IMR-90 (cell line): ENCODE data around the gene ACO1. TPM values are rescaled to one million over a fixed set of nuclear protein-coding genes. Genes with fewer than 3 reads are reported as not detected.

ENCODE experiments used
- ATAC-seq: fragments of 200-7000 bp; cut with Tn5 transposase; 2 replicates; pipeline ENCODE4 v1.9.1; 2020; ENCODE audit warnings: low read depth, mild to moderate bottlenecking, moderate library complexity
- BruUV-seq: library from RNA; stranded (reverse); fragments of 400-500 nt; replicated peaks from 2 replicates; lab custom pipeline; 2021; lab: Mats Ljungman, UMichigan
- CTCF ChIA-PET: fragments of 300-600 bp; formaldehyde crosslinking; extraction: SDS; loops from one replicate; lab custom pipeline; 2021; ENCODE audit warnings: antibody characterized with exemption; lab: Yijun Ruan, JAX
- POLR2A ChIA-PET: fragments of 300-600 bp; sonication (Branson Sonifier 250); formaldehyde crosslinking; loops from one replicate; lab custom pipeline; 2022; ENCODE audit warnings: antibody characterized with exemption; ENCODE audit not compliant: unreplicated experiment; lab: Charles Lee
- DNase-seq: peaks from one replicate; pipeline ENCODE4 v3.0.0; 2013
- H2AFZ ChIP-seq: replicated peaks from 2 replicates; pipeline ENCODE3; 2013; ENCODE audit warnings: low read length, mild to moderate bottlenecking; ENCODE audit not compliant: poor library complexity
- H2AK5ac ChIP-seq: 2 replicates; pipeline ENCODE4 v1.6.1; 2013; ENCODE audit warnings: low read depth, low read length, inconsistent platforms
- H2AK9ac ChIP-seq: replicated peaks from 2 replicates; pipeline ENCODE3; 2013; ENCODE audit warnings: mild to moderate bottlenecking, low read depth, low read length, moderate library complexity; ENCODE audit not compliant: poor library complexity
- H2BK120ac ChIP-seq: 2 replicates; pipeline ENCODE4 v1.6.1; 2013; ENCODE audit warnings: low read depth, low read length, inconsistent platforms
- H2BK15ac ChIP-seq: 3 replicates; pipeline ENCODE4 v1.6.1; 2013; ENCODE audit warnings: low read depth, low read length, inconsistent platforms
- H2BK20ac ChIP-seq: 2 replicates; pipeline ENCODE4 v1.6.1; 2013; ENCODE audit warnings: low read depth, mild to moderate bottlenecking, inconsistent platforms, low read length, moderate library complexity
- H2BK5ac ChIP-seq: 2 replicates; pipeline ENCODE4 v1.6.1; 2013; ENCODE audit warnings: mild to moderate bottlenecking, low read depth, low read length, inconsistent platforms; ENCODE audit not compliant: poor library complexity, severe bottlenecking
- H3K14ac ChIP-seq: replicated peaks from 2 replicates; pipeline ENCODE4 v1.6.1; 2013; ENCODE audit warnings: low read depth, low read length, inconsistent platforms
- H3K18ac ChIP-seq: 2 replicates; pipeline ENCODE4 v1.6.1; 2013; ENCODE audit warnings: low read depth, low read length, control low read depth
- H3K23ac ChIP-seq: 2 replicates; pipeline ENCODE4 v1.6.1; 2013; ENCODE audit warnings: low read depth, low read length, inconsistent platforms
- H3K27ac ChIP-seq: 2 replicates; pipeline ENCODE4 v1.5.1; 2013; ENCODE audit warnings: mild to moderate bottlenecking, control low read depth, low read length; ENCODE audit not compliant: insufficient read depth
- H3K27me3 ChIP-seq: 2 replicates; pipeline ENCODE4 v1.6.1; 2013; ENCODE audit warnings: low read length; ENCODE audit not compliant: control insufficient read depth, insufficient read depth
- H3K36me3 ChIP-seq: 2 replicates; pipeline ENCODE4 v1.6.1; 2013; ENCODE audit warnings: low read length, mixed read lengths; ENCODE audit not compliant: control insufficient read depth, insufficient read depth
- H3K4ac ChIP-seq: 2 replicates; pipeline ENCODE4 v1.6.1; 2013; ENCODE audit warnings: low read depth, low read length, inconsistent platforms
- H3K4me1 ChIP-seq: 2 replicates; pipeline ENCODE4 v1.6.1; 2013; ENCODE audit warnings: low read length, mixed read lengths; ENCODE audit not compliant: control insufficient read depth, insufficient read depth
- H3K4me2 ChIP-seq: 2 replicates; pipeline ENCODE4 v1.6.1; 2013; ENCODE audit warnings: low read depth, mild to moderate bottlenecking, control low read depth, low read length, moderate library complexity
- H3K4me3 ChIP-seq: 2 replicates; pipeline ENCODE4 v1.5.1; 2013; ENCODE audit warnings: low read depth, mild to moderate bottlenecking, control low read depth, low read length, moderate library complexity; ENCODE audit not compliant: insufficient read depth
- H3K56ac ChIP-seq: 2 replicates; pipeline ENCODE4 v1.6.1; 2013; ENCODE audit warnings: low read length, inconsistent platforms; ENCODE audit not compliant: insufficient read depth; ENCODE audit errors: extremely low read depth
- H3K79me1 ChIP-seq, 2 experiments: 2 replicates each; pipeline ENCODE4 v1.6.1; 2013; ENCODE audit warnings: low read length in 2 of 2, inconsistent platforms in 1 of 2, low read depth in 1 of 2
- H3K9ac ChIP-seq: 2 replicates; pipeline ENCODE4 v1.6.1; 2013; ENCODE audit warnings: low read depth, low read length, control low read depth
- H3K9me1 ChIP-seq: 2 replicates; pipeline ENCODE4 v1.6.1; 2013; ENCODE audit warnings: low read length, inconsistent platforms; ENCODE audit not compliant: insufficient read depth
- H3K9me3 ChIP-seq: 2 replicates; pipeline ENCODE4 v1.6.1; 2013; ENCODE audit warnings: low read length; ENCODE audit not compliant: control insufficient read depth, insufficient read depth
- H4K20me1 ChIP-seq: 2 replicates; pipeline ENCODE4 v1.6.1; 2013; ENCODE audit warnings: low read length, inconsistent platforms; ENCODE audit not compliant: insufficient read depth
- H4K5ac ChIP-seq: 2 replicates; pipeline ENCODE4 v1.6.1; 2013; ENCODE audit warnings: mild to moderate bottlenecking, low read depth, low read length, control low read depth
- H4K8ac ChIP-seq, 2 experiments: 2 replicates each; pipeline ENCODE4 v1.6.1; 2013; ENCODE audit warnings: low read depth in 2 of 2, low read length in 2 of 2, control low read depth in 1 of 2, inconsistent platforms in 1 of 2
- H4K91ac ChIP-seq: 2 replicates; pipeline ENCODE4 v1.6.1; 2013; ENCODE audit warnings: low read depth, low read length, inconsistent platforms; ENCODE audit not compliant: insufficient read depth
- BHLHE40 ChIP-seq: fragments of 150-350 bp; IDR thresholded peaks from 2 replicates; pipeline ENCODE4 v1.6.1; 2016; ENCODE audit warnings: mild to moderate bottlenecking, low read depth, low read length
- CEBPB ChIP-seq: IDR thresholded peaks from 2 replicates; pipeline ENCODE4 v1.6.1; 2012; ENCODE audit warnings: low read depth, low read length, improper control_type of control experiment
- CHD1 ChIP-seq: IDR thresholded peaks from 2 replicates; pipeline ENCODE4 v1.6.1; 2012; ENCODE audit warnings: low read depth, low read length, improper control_type of control experiment
- FOS ChIP-seq: fragments of 150-350 bp; IDR thresholded peaks from 2 replicates; pipeline ENCODE4 v1.6.1; 2016; ENCODE audit warnings: low read depth, low read length
- MAFK ChIP-seq: IDR thresholded peaks from 2 replicates; pipeline ENCODE4 v1.6.1; 2012; ENCODE audit warnings: low read depth, low read length, improper control_type of control experiment
- MAZ ChIP-seq: IDR thresholded peaks from 2 replicates; pipeline ENCODE4 v1.6.1; 2012; ENCODE audit warnings: low read depth, mild to moderate bottlenecking, low read length, improper control_type of control experiment, moderate library complexity, borderline replicate concordance
- MXI1 ChIP-seq: IDR thresholded peaks from 2 replicates; pipeline ENCODE4 v1.6.1; 2012; ENCODE audit warnings: low read depth, mild to moderate bottlenecking, low read length, moderate library complexity, borderline replicate concordance
- NFE2L2 ChIP-seq: fragments of 150-350 bp; IDR thresholded peaks from 2 replicates; pipeline ENCODE4 v1.6.1; 2016; ENCODE audit warnings: low read depth, mild to moderate bottlenecking, low read length
- POLR2A ChIP-seq: IDR thresholded peaks from 2 replicates; pipeline ENCODE4 v1.6.1; 2012; ENCODE audit warnings: mild to moderate bottlenecking, low read depth, low read length
- RAD21 ChIP-seq: IDR thresholded peaks from 2 replicates; pipeline ENCODE4 v1.6.1; 2012; ENCODE audit warnings: low read length, improper control_type of control experiment
- RCOR1 ChIP-seq: IDR thresholded peaks from 2 replicates; pipeline ENCODE4 v1.6.1; 2012; ENCODE audit warnings: mild to moderate bottlenecking, low read length, improper control_type of control experiment; ENCODE audit not compliant: insufficient replicate concordance
- RFX5 ChIP-seq: IDR thresholded peaks from 2 replicates; pipeline ENCODE4 v1.8.0; 2012; ENCODE audit warnings: low read depth, mild to moderate bottlenecking, low read length, moderate library complexity
- SMC3 ChIP-seq: fragments of 150-350 bp; IDR thresholded peaks from 2 replicates; pipeline ENCODE4 v1.6.1; 2016; ENCODE audit warnings: low read depth, mild to moderate bottlenecking, antibody characterized with exemption, low read length, moderate library complexity
- dilution Hi-C: fragments of 300-500 bp; cut with HindIII; formaldehyde crosslinking; loops from one replicate; pipeline ENCODE4 v1.14.3; 2018; ENCODE audit warnings: low sequenced_read_pairs; ENCODE audit not compliant: unreplicated experiment
- in situ Hi-C: fragments of 300-500 bp; cut with MboI; formaldehyde crosslinking; loops from 3 replicates; pipeline ENCODE4 v1.14.3; 2019; ENCODE audit warnings: low sequenced_read_pairs, inconsistent platforms, mixed read lengths
- intact Hi-C: fragments of 100-400 bp; cut with micrococcal nuclease; formaldehyde crosslinking; loops from 2 replicates; pipeline ENCODE4 v1.10.0; 2022
- polyA plus RNA-seq, 3 experiments: library from polyadenylated mRNA; depleted of rRNA; stranded (reverse); fragments of >200 nt; gene quantifications; 2 replicates each; pipeline ENCODE4 v1.2.3, GENCODE V29; 2012; ENCODE audit warnings: low replicate concordance in 1 of 3
- total RNA-seq: library from RNA; depleted of rRNA; stranded (reverse); fragments of >200 nt; gene quantifications from 2 replicates; pipeline ENCODE4 v1.2.3, GENCODE V29; 2012
- TF ChIP-seq, protein P1 (sequence below): conservative IDR thresholded peaks from 2 replicates; pipeline ENCODE4 v1.5.1; 2012; ENCODE audit warnings: mild to moderate bottlenecking, low read depth, low read length, improper control_type of control experiment
- TF ChIP-seq, protein P2 (sequence below): fragments of 150-350 bp; IDR thresholded peaks from 2 replicates; pipeline ENCODE4 v1.6.1; 2017; ENCODE audit warnings: mild to moderate bottlenecking, antibody characterized with exemption, low read length, low read depth
- TF ChIP-seq, protein P3 (sequence below): fragments of 150-350 bp; IDR thresholded peaks from 2 replicates; pipeline ENCODE4 v1.6.1; 2016; ENCODE audit warnings: low read depth, mild to moderate bottlenecking, low read length, moderate library complexity, borderline replicate concordance

The ACO1 gene
- total and polyA plus RNA-seq, 2 of the 4 experiments (the other 2 are of a cell fraction): 85.9 to 158 TPM

DNA sequence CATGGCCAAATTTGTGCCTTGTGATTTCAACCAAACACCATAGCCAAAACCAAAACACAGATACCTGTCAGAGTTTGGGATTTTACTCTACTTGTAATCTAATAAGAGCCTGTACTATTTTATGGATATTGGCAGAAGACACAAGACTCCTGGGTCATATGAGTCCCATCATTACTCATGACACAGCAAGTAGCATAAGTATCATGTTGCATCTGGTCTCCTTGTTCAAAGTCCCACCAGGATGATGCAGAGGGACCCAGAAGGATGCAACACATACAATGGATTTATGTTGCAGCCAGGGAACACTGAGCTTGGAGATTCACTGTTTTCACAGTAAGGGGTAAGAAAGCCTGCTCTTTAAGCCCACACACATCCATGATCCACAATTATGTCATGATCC is 13.2 kb upstream of the ACO1 start:
- no peak overlapping the region for H2AFZ ChIP-seq
- in situ Hi-C loops: loop anchor here (5.0 kb wide), 1 partner anchor 596 kb away; no protein-coding TSS in a partner anchor
- ATAC-seq (no peak), DNase-seq (no peak)
- H3K36me3 ChIP-seq: no peaks in the 10 kb centered on the region
- H3K9ac ChIP-seq: no peak overlapping the region
- H3K14ac ChIP-seq: no peak overlapping the region
- H3K9me1 ChIP-seq: no peaks in the 10 kb centered on the region
- no peak overlapping the region for H2AK9ac ChIP-seq
- no peak overlapping the region for H2BK20ac ChIP-seq
- H4K8ac ChIP-seq: no peak overlapping the region
- no peaks in the 10 kb centered on the region for H3K27me3 ChIP-seq
- no peak overlapping the region for H2AK5ac ChIP-seq
- no peak overlapping the region for H2BK15ac ChIP-seq
- POLR2A ChIA-PET: no interaction called here
- peaks cover 2% of the 10 kb centered on the region; the same call in 1 of the 2 replicates for H3K9me3 ChIP-seq
- H2BK5ac ChIP-seq: no peak overlapping the region
- no peak overlapping the region for H3K4me2 ChIP-seq
- CTCF ChIA-PET: interaction anchor here (1.4 kb wide), 1 partner anchor 208 kb away, joined by 3 read pairs; no protein-coding TSS in a partner anchor
- no peak overlapping the region for H4K5ac ChIP-seq
- intact Hi-C loops: no loop called here
- no peak overlapping the region for H3K4me3 ChIP-seq
- H4K91ac ChIP-seq: no peak overlapping the region
- H3K18ac ChIP-seq: no peak overlapping the region
- no peak overlapping the region for H3K23ac ChIP-seq
- H3K27ac ChIP-seq: no peak overlapping the region
- no peaks in the 10 kb centered on the region for H3K4me1 ChIP-seq
- H3K79me1 ChIP-seq: no peaks in the 10 kb centered on the region
- no TSS peak for BruUV-seq
- H3K56ac ChIP-seq: no peak overlapping the region
- H3K4ac ChIP-seq: no peak overlapping the region
- no peaks in the 10 kb centered on the region for H4K20me1 ChIP-seq
- no peak overlapping the region for H2BK120ac ChIP-seq
- dilution Hi-C loops: no loop called here
- no peak for TF ChIP-seq POLR2A
- TF ChIP-seq FOS: no peak
- no peak for TF ChIP-seq SMC3
- TF ChIP-seq MXI1: no peak
- TF ChIP-seq CHD1: no peak
- no peak for TF ChIP-seq BHLHE40
- no peak for TF ChIP-seq CEBPB
- TF ChIP-seq, protein P1, sequence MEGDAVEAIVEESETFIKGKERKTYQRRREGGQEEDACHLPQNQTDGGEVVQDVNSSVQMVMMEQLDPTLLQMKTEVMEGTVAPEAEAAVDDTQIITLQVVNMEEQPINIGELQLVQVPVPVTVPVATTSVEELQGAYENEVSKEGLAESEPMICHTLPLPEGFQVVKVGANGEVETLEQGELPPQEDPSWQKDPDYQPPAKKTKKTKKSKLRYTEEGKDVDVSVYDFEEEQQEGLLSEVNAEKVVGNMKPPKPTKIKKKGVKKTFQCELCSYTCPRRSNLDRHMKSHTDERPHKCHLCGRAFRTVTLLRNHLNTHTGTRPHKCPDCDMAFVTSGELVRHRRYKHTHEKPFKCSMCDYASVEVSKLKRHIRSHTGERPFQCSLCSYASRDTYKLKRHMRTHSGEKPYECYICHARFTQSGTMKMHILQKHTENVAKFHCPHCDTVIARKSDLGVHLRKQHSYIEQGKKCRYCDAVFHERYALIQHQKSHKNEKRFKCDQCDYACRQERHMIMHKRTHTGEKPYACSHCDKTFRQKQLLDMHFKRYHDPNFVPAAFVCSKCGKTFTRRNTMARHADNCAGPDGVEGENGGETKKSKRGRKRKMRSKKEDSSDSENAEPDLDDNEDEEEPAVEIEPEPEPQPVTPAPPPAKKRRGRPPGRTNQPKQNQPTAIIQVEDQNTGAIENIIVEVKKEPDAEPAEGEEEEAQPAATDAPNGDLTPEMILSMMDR: no peak
- no peak for TF ChIP-seq RFX5
- TF ChIP-seq, protein P2, sequence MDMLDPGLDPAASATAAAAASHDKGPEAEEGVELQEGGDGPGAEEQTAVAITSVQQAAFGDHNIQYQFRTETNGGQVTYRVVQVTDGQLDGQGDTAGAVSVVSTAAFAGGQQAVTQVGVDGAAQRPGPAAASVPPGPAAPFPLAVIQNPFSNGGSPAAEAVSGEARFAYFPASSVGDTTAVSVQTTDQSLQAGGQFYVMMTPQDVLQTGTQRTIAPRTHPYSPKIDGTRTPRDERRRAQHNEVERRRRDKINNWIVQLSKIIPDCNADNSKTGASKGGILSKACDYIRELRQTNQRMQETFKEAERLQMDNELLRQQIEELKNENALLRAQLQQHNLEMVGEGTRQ: no peak
- TF ChIP-seq, protein P3, sequence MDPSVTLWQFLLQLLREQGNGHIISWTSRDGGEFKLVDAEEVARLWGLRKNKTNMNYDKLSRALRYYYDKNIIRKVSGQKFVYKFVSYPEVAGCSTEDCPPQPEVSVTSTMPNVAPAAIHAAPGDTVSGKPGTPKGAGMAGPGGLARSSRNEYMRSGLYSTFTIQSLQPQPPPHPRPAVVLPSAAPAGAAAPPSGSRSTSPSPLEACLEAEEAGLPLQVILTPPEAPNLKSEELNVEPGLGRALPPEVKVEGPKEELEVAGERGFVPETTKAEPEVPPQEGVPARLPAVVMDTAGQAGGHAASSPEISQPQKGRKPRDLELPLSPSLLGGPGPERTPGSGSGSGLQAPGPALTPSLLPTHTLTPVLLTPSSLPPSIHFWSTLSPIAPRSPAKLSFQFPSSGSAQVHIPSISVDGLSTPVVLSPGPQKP: no peak
- TF ChIP-seq RAD21: no peak
- no peak for TF ChIP-seq RCOR1
- TF ChIP-seq MAZ: no peak
- no peak for TF ChIP-seq MAFK
- no peak for TF ChIP-seq NFE2L2
